Neural cell (in vitro differentiated cells): ENCODE data around the gene SLC22A5. TPM values are rescaled to one million over a fixed set of nuclear protein-coding genes. Genes with fewer than 3 reads are reported as not detected.

Experiments
- H2AFZ ChIP-seq: fragments of 200-600, 300-800 bp; sonication (generic), shearing (Covaris generic); 2 replicates; pipeline ENCODE4 v1.6.0; 2014; ENCODE audit warnings: low read depth, mild to moderate bottlenecking, antibody characterized with exemption, low read length, moderate library complexity
- H3F3A ChIP-seq: fragments of 200-600 bp; shearing (Covaris generic); 2 replicates; pipeline ENCODE4 v1.6.1; 2016; ENCODE audit warnings: mild to moderate bottlenecking, moderate library complexity, mixed read lengths, antibody characterized with exemption, low read length; ENCODE audit not compliant: insufficient read depth, poor library complexity, severe bottlenecking
- H3K27ac ChIP-seq: fragments of 200-600, 300-800 bp; sonication (generic), shearing (Covaris generic); 2 replicates; pipeline ENCODE4 v1.5.1; 2014; ENCODE audit warnings: mild to moderate bottlenecking, low read length, moderate library complexity
- H3K27me3 ChIP-seq: fragments of 300-800, 200-600 bp; sonication (generic), shearing (Covaris generic); 2 replicates; pipeline ENCODE4 v1.6.0; 2014; ENCODE audit warnings: mild to moderate bottlenecking, low read depth, low read length, moderate library complexity; ENCODE audit not compliant: insufficient read depth
- H3K36me3 ChIP-seq: fragments of 300-800, 200-600 bp; sonication (generic), shearing (Covaris generic); 2 replicates; pipeline ENCODE4 v1.5.1; 2014; ENCODE audit warnings: mild to moderate bottlenecking, antibody characterized with exemption, low read length, moderate library complexity; ENCODE audit not compliant: insufficient read depth
- H3K4me2 ChIP-seq: fragments of 300-800, 200-600 bp; sonication (generic), shearing (Covaris generic); 2 replicates; pipeline ENCODE4 v1.6.0; 2014; ENCODE audit warnings: mild to moderate bottlenecking, low read length
- H3K4me3 ChIP-seq: fragments of 300-800, 200-600 bp; sonication (generic), shearing (Covaris generic); 2 replicates; pipeline ENCODE4 v1.5.1; 2014; ENCODE audit warnings: mild to moderate bottlenecking, low read length, moderate library complexity
- H3K79me2 ChIP-seq: fragments of 200-600 bp; shearing (Covaris generic); replicated peaks from 2 replicates; pipeline ENCODE4 v1.6.0; 2014; ENCODE audit warnings: mild to moderate bottlenecking, low read length, moderate library complexity; ENCODE audit not compliant: insufficient read depth
- H3K9ac ChIP-seq: fragments of 300-800, 200-600 bp; sonication (generic), shearing (Covaris generic); 2 replicates; pipeline ENCODE4 v1.6.1; 2016; ENCODE audit warnings: mild to moderate bottlenecking, low read length, mixed read lengths
- H3K9me2 ChIP-seq: fragments of 200-600 bp; shearing (Covaris generic); 2 replicates; pipeline ENCODE4 v1.6.1; 2016; ENCODE audit warnings: mild to moderate bottlenecking, low read length, mixed read lengths; ENCODE audit not compliant: insufficient read depth
- H3K9me3 ChIP-seq: fragments of 200-600, 300-800 bp; sonication (generic), shearing (Covaris generic); 2 replicates; pipeline ENCODE4 v1.6.1; 2016; ENCODE audit warnings: mild to moderate bottlenecking, mixed run types, low read length, moderate library complexity, mixed read lengths
- H4K20me1 ChIP-seq: fragments of 200-600 bp; shearing (Covaris generic); 2 replicates; pipeline ENCODE4 v1.6.1; 2016; ENCODE audit warnings: mild to moderate bottlenecking, mixed run types; ENCODE audit not compliant: insufficient read depth
- CTCF ChIP-seq: fragments of 450-650 bp; IDR thresholded peaks from 2 replicates; pipeline ENCODE4 v1.5.1; 2014; ENCODE audit warnings: antibody characterized with exemption, mild to moderate bottlenecking, moderate library complexity; ENCODE audit not compliant: poor library complexity, severe bottlenecking
- EP300 ChIP-seq: fragments of 450-650 bp; conservative IDR thresholded peaks from 2 replicates; pipeline ENCODE4 v1.6.1; 2014; ENCODE audit warnings: antibody characterized with exemption, mild to moderate bottlenecking, moderate library complexity; ENCODE audit not compliant: poor library complexity, severe bottlenecking
- EZH2 ChIP-seq: fragments of 200-600, 300-800 bp; shearing (Covaris generic), sonication (generic); IDR thresholded peaks from 2 replicates; pipeline ENCODE4 v1.6.1; 2014; ENCODE audit warnings: antibody characterized with exemption, low read length, borderline replicate concordance, mild to moderate bottlenecking; ENCODE audit not compliant: insufficient read depth, poor library complexity, severe bottlenecking
- MXI1 ChIP-seq: fragments of 450-650 bp; conservative IDR thresholded peaks from 2 replicates; pipeline ENCODE4 v1.6.1; 2014; ENCODE audit warnings: antibody characterized with exemption, mild to moderate bottlenecking; ENCODE audit not compliant: poor library complexity, severe bottlenecking
- POLR2AphosphoS5 ChIP-seq: IDR thresholded peaks from 2 replicates; pipeline ENCODE4 v1.6.1; 2012
- RAD21 ChIP-seq: fragments of 450-650 bp; conservative IDR thresholded peaks from 2 replicates; pipeline ENCODE4 v1.6.1; 2014; ENCODE audit warnings: antibody characterized with exemption, mild to moderate bottlenecking, moderate library complexity
- REST ChIP-seq: IDR thresholded peaks from 2 replicates; pipeline ENCODE4 v1.6.1; 2012; ENCODE audit warnings: borderline replicate concordance
- SMC3 ChIP-seq: fragments of 450-650 bp; conservative IDR thresholded peaks from 2 replicates; pipeline ENCODE4 v1.6.1; 2014; ENCODE audit warnings: antibody characterized with exemption, mild to moderate bottlenecking, moderate library complexity; ENCODE audit not compliant: poor library complexity
- TAF1 ChIP-seq: IDR thresholded peaks from 2 replicates; pipeline ENCODE4 v1.6.1; 2012; ENCODE audit warnings: low read depth
- polyA plus RNA-seq: library from polyadenylated mRNA; depleted of rRNA; stranded (reverse); fragments of >200 nt; gene quantifications from 2 replicates; pipeline ENCODE4 v1.2.3, GENCODE V29; 2014

SLC22A5 gene
- polyA plus RNA-seq, 1 donor from 2014 or later = 5.5 TPM

GRCh38 chr5:132389585-132390286, 20.2 kb downstream of the SLC22A5 start:
- Histone ChIP-seq H3K36me3 (no peaks in the 10 kb centered on the region), H3K4me3 (no peak overlapping the region), H3K9me3 (no peaks in the 10 kb centered on the region), H3K4me2 (no peak overlapping the region), H3K9me2 (no peaks in the 10 kb centered on the region), H3K27me3 (no peaks in the 10 kb centered on the region), H3K27ac (no peak overlapping the region), H4K20me1 (no peaks in the 10 kb centered on the region), H3F3A (no peaks in the 10 kb centered on the region), H3K9ac (no peak overlapping the region), H3K79me2 (no peaks in the 10 kb centered on the region), H2AFZ (no peak overlapping the region)
- TF ChIP-seq POLR2AphosphoS5 (no peak), CTCF (no peak), TAF1 (no peak), SMC3 (no peak), RAD21 (no peak), REST (no peak), EP300 (no peak), MXI1 (no peak), EZH2 (no peak)

GRCh38 chr5:132391247-132391646, 21.7 kb downstream of the SLC22A5 start:
- no peak overlapping the region for H3K4me3 ChIP-seq
- TF ChIP-seq EP300 (no peak), REST (no peak), SMC3 (no peak), EZH2 (no peak), TAF1 (no peak), CTCF (no peak), RAD21 (no peak), MXI1 (no peak), POLR2AphosphoS5 (no peak)

More at GRCh38 chr5:132391247-132391646, 21.7 kb downstream of the SLC22A5 start:
- Histone ChIP-seq H3F3A (no peaks in the 10 kb centered on the region), H2AFZ (no peak overlapping the region), H3K9me2 (no peaks in the 10 kb centered on the region), H4K20me1 (no peaks in the 10 kb centered on the region), H3K9ac (no peak overlapping the region), H3K27me3 (no peaks in the 10 kb centered on the region), H3K36me3 (no peaks in the 10 kb centered on the region), H3K27ac (no peak overlapping the region), H3K79me2 (no peaks in the 10 kb centered on the region), H3K4me2 (no peak overlapping the region), H3K9me3 (no peaks in the 10 kb centered on the region)
